GM12878 (cell line): ENCODE data around the gene TOM1L2. TPM values are rescaled to one million over a fixed set of nuclear protein-coding genes. Genes with fewer than 3 reads are reported as not detected.

Experiments used
- ATAC-seq: fragments of 200-7000 bp; cut with Tn5 transposase; 3 replicates; pipeline ENCODE4 v1.9.1; 2020; ENCODE audit warnings: mild to moderate bottlenecking, moderate library complexity
- BruUV-seq: library from RNA; stranded (reverse); fragments of 400-500 nt; replicated peaks from 2 replicates; lab custom pipeline; 2021; lab: Mats Ljungman, UMichigan
- CTCF ChIA-PET: fragments of 300-600 bp; sonication (Branson Sonifier 250); formaldehyde crosslinking; extraction: SDS; loops from one replicate; lab custom pipeline; 2021; ENCODE audit warnings: inconsistent platforms; lab: Yijun Ruan, JAX
- POLR2A ChIA-PET: fragments of 350-600 bp; formaldehyde crosslinking; extraction: SDS; loops from one replicate; lab custom pipeline; 2021; ENCODE audit warnings: inconsistent platforms; lab: Charles Lee
- RAD21 ChIA-PET: fragments of 300-600 bp; sonication (Branson Sonifier 250); formaldehyde crosslinking; loops from one replicate; lab custom pipeline; 2023; ENCODE audit warnings: antibody characterized with exemption; ENCODE audit not compliant: unreplicated experiment; lab: Charles Lee
- SMC1A ChIA-PET: fragments of 300-600 bp; sonication (Branson Sonifier 250); formaldehyde crosslinking; loops from one replicate; lab custom pipeline; 2023; ENCODE audit not compliant: unreplicated experiment, uncharacterized antibody; lab: Charles Lee
- DNase-seq: peaks from one replicate; pipeline ENCODE4 v3.0.0-alpha.2; 2011; ENCODE audit warnings: low read depth, low spot score
- FAIRE-seq: peaks from 3 replicates; lab custom pipeline; 2011; peaks lifted over from hg19 to GRCh38; lab: Jason Lieb, UNC
- H2AFZ ChIP-seq: 2 replicates; pipeline ENCODE4 v1.6.0; 2011; ENCODE audit warnings: low read depth, low read length, control low read depth; ENCODE audit not compliant: control insufficient read depth
- H3K27ac ChIP-seq: 2 replicates; pipeline ENCODE4 v1.5.1; 2011; ENCODE audit warnings: control low read depth; ENCODE audit not compliant: control insufficient read depth, insufficient read depth
- H3K27me3 ChIP-seq, 2 experiments: replicated peaks in 1 of 2; 2 replicates each; pipeline versions ENCODE4 v1.6.0 to v1.6.1; 2011; ENCODE audit warnings: low read length in 1 of 2; ENCODE audit not compliant: control insufficient read depth in 2 of 2, insufficient read depth in 2 of 2
- H3K36me3 ChIP-seq, 2 experiments: 2 replicates each; pipeline ENCODE4 v1.5.1; 2011; ENCODE audit warnings: low read length in 1 of 2; ENCODE audit not compliant: control insufficient read depth in 2 of 2, insufficient read depth in 2 of 2
- H3K4me1 ChIP-seq: 2 replicates; pipeline ENCODE4 v1.6.1; 2011; ENCODE audit warnings: mild to moderate bottlenecking, low read length, moderate library complexity, mixed read lengths; ENCODE audit not compliant: control insufficient read depth, insufficient read depth
- H3K4me2 ChIP-seq: 2 replicates; pipeline ENCODE4 v1.6.0; 2011; ENCODE audit warnings: control low read depth; ENCODE audit not compliant: control insufficient read depth, insufficient read depth
- H3K4me3 ChIP-seq: fragments of 200-600 bp; sonication (generic); 2 replicates; pipeline ENCODE4 v1.5.1; 2016
- H3K79me2 ChIP-seq: 2 replicates; pipeline ENCODE4 v1.6.0; 2011; ENCODE audit warnings: low read length; ENCODE audit not compliant: control insufficient read depth, insufficient read depth
- H3K9ac ChIP-seq: 2 replicates; pipeline ENCODE4 v1.8.0; 2011; ENCODE audit warnings: low read length, control low read depth, mixed read lengths; ENCODE audit not compliant: control insufficient read depth, insufficient read depth
- H3K9me3 ChIP-seq: replicated peaks from 3 replicates; pipeline ENCODE4 v1.5.1; 2011; ENCODE audit warnings: mild to moderate bottlenecking, low read length; ENCODE audit not compliant: control insufficient read depth, insufficient read depth
- H4K20me1 ChIP-seq: 2 replicates; pipeline ENCODE4 v1.6.0; 2011; ENCODE audit not compliant: control insufficient read depth, insufficient read depth
- ASH2L ChIP-seq: fragments of 300-600, 200-600 bp; sonication (generic); IDR thresholded peaks from 2 replicates; pipeline ENCODE4 v1.6.1; 2017; ENCODE audit warnings: low read depth, mild to moderate bottlenecking, borderline replicate concordance
- BACH1 ChIP-seq: fragments of 450-650 bp; IDR thresholded peaks from 2 replicates; pipeline ENCODE4 v1.6.1; 2017; ENCODE audit warnings: mild to moderate bottlenecking, borderline replicate concordance
- BHLHE40 ChIP-seq, 2 experiments: fragments of 450-650 bp in 1 of 2; IDR thresholded peaks; 2 replicates each; pipeline ENCODE4 v1.6.1; 2011 to 2017; ENCODE audit warnings: low read depth in 2 of 2, borderline replicate concordance in 1 of 2, improper control_type of control experiment in 1 of 2, low read length in 1 of 2, mild to moderate bottlenecking in 1 of 2
- CTCF ChIP-seq, 3 experiments: IDR thresholded peaks in 2 of 3; conservative IDR thresholded peaks in 1 of 3; 2 replicates each; pipeline ENCODE4 v1.5.1; 2011; ENCODE audit warnings: low read depth in 3 of 3, low read length in 3 of 3, mild to moderate bottlenecking in 3 of 3, control low read depth in 2 of 3, moderate library complexity in 2 of 3, inconsistent platforms in 1 of 3, mixed read lengths in 1 of 3; ENCODE audit not compliant: control insufficient read depth in 2 of 3, insufficient read depth in 1 of 3; ENCODE audit errors: extremely low read depth in 1 of 3
- E4F1 ChIP-seq: fragments of 450-650 bp; IDR thresholded peaks from 2 replicates; pipeline ENCODE4 v1.6.1; 2018; ENCODE audit warnings: borderline replicate concordance, mild to moderate bottlenecking; ENCODE audit not compliant: partially characterized antibody
- EED ChIP-seq: sonication (generic); IDR thresholded peaks from 2 replicates; pipeline ENCODE4 v1.6.1; 2016; ENCODE audit warnings: antibody characterized with exemption, low read depth
- ETV6 ChIP-seq, 2 experiments: fragments of 450-650 bp in 1 of 2; IDR thresholded peaks in 1 of 2; conservative IDR thresholded peaks in 1 of 2; 2 replicates each; pipeline ENCODE4 v1.6.1; 2014; ENCODE audit warnings: antibody characterized with exemption in 1 of 2, borderline replicate concordance in 1 of 2, low read depth in 1 of 2, mild to moderate bottlenecking in 1 of 2, moderate library complexity in 1 of 2
- HDAC2 ChIP-seq: fragments of 200-600 bp; sonication (generic); IDR thresholded peaks from 2 replicates; pipeline ENCODE4 v1.6.1; 2017
- NFIC ChIP-seq: IDR thresholded peaks from 2 replicates; pipeline ENCODE4 v1.6.1; 2012; ENCODE audit warnings: low read depth, mild to moderate bottlenecking, inconsistent platforms, low read length, moderate library complexity
- NFYB ChIP-seq: IDR thresholded peaks from 2 replicates; pipeline ENCODE4 v1.6.1; 2011; ENCODE audit warnings: low read depth, mild to moderate bottlenecking, low read length, improper control_type of control experiment, moderate library complexity; ENCODE audit not compliant: insufficient read depth
- PBX3 ChIP-seq: IDR thresholded peaks from 2 replicates; pipeline ENCODE4 v1.6.1; 2011; ENCODE audit warnings: mild to moderate bottlenecking, low read depth, low read length, moderate library complexity; ENCODE audit not compliant: insufficient replicate concordance
- POLR2AphosphoS2 ChIP-seq: IDR thresholded peaks from 2 replicates; pipeline ENCODE4 v1.6.1; 2011; ENCODE audit warnings: low read depth, mild to moderate bottlenecking, low read length, improper control_type of control experiment, moderate library complexity
- RFX5 ChIP-seq: IDR thresholded peaks from 2 replicates; pipeline ENCODE4 v1.6.1; 2011; ENCODE audit warnings: low read depth, low read length, improper control_type of control experiment
- SIX5 ChIP-seq: IDR thresholded peaks from 2 replicates; pipeline ENCODE4 v1.6.1; 2011; ENCODE audit warnings: mild to moderate bottlenecking, low read depth, low read length, moderate library complexity; ENCODE audit not compliant: severe bottlenecking
- SMAD5 ChIP-seq: IDR thresholded peaks from 2 replicates; pipeline ENCODE4 v1.6.1; 2016; ENCODE audit warnings: antibody characterized with exemption, low read depth
- SREBF1 ChIP-seq: IDR thresholded peaks from 2 replicates; pipeline ENCODE4 v1.6.1; 2012; ENCODE audit warnings: mild to moderate bottlenecking, low read length
- TARDBP ChIP-seq: IDR thresholded peaks from 2 replicates; pipeline ENCODE4 v1.6.1; 2016; ENCODE audit warnings: borderline replicate concordance
- ZBED1 ChIP-seq: IDR thresholded peaks from 2 replicates; pipeline ENCODE4 v1.6.1; 2016; ENCODE audit warnings: borderline replicate concordance
- ZNF622 ChIP-seq: fragments of 450-650 bp; IDR thresholded peaks from 2 replicates; pipeline ENCODE4 v1.6.1; 2017; ENCODE audit warnings: mild to moderate bottlenecking, inconsistent platforms
- WGBS: methylation state at CpG from one replicate; pipeline ENCODE4 v1.1.6; 2016; ENCODE audit warnings: low lambda C conversion rate; ENCODE audit not compliant: insufficient replicate concordance, insufficient coverage; ENCODE audit errors: missing lambda C conversion rate; 5-methylcytosine and 5-hydroxymethylcytosine counted together
- in situ Hi-C: fragments of 300-500 bp; cut with MboI; formaldehyde crosslinking; loops from 9 replicates; pipeline ENCODE4 v1.14.3; 2018; ENCODE audit warnings: mixed read lengths
- intact Hi-C: fragments of 100-400 bp; cut with micrococcal nuclease; formaldehyde crosslinking; loops from one replicate; pipeline ENCODE4 v1.14.2; 2022; ENCODE audit not compliant: unreplicated experiment
- polyA plus RNA-seq, 11 experiments: library from polyadenylated mRNA; depleted of rRNA in 4 of 11; unstranded in 6 of 11; stranded (reverse) in 5 of 11; fragments of >200 nt; fragmentation: Nextera tagmentation in 4 of 11; fragmentation: Illumina TruSeq in 1 of 11; extraction: Ambion mirVana in 4 of 11; extraction: Trizol in 1 of 11; gene quantifications; 1 replicate in 1 of 11; 2 replicates in 10 of 11; pipeline versions ENCODE4 v1.2.1 to v1.2.3, GENCODE V29; 2011 to 2016; ENCODE audit warnings: inconsistent platforms in 2 of 11, missing spikeins in 2 of 11, low read depth in 1 of 11
- total RNA-seq, 4 experiments: library from RNA; depleted of rRNA in 3 of 4; stranded (reverse); fragments of >200 nt in 3 of 4; fragmentation: Illumina TruSeq in 1 of 4; extraction: Trizol in 1 of 4; gene quantifications; 2 replicates each; pipeline versions ENCODE4 v1.2.1 to v1.2.3, GENCODE V29; 2013 to 2021

The TOM1L2 gene
- total and polyA plus RNA-seq, 10 of the 15 experiments (the other 5 are each of a cell fraction or from before 2014, with no cell fraction given) = 0.19 to 19.2 (median 8.1) TPM

GRCh38 chr17:18020971-18021370 lies 48.8 kb upstream of the TOM1L2 start:
- RAD21 ChIA-PET = no interaction called here
- H3K4me1 ChIP-seq = peaks cover 10% of the 10 kb centered on the region
- SMC1A ChIA-PET = no interaction called here
- H3K4me3 ChIP-seq = no peak overlapping the region
- no peak for DNase-seq
- in situ Hi-C loops (no loop called here), intact Hi-C loops (no loop called here)
- H3K4me2 ChIP-seq = no peak overlapping the region
- no TSS peak for BruUV-seq
- TF ChIP-seq RFX5 = no peak
- TF ChIP-seq SREBF1 = no peak
- TF ChIP-seq CTCF (IDR thresholded peaks at IDR 0.05 in 2 of 3, conservative IDR thresholded peaks at IDR 0.05 in 1 of 3; ENCODE audit: control insufficient read depth in 2 of 3, extremely low read depth in 1 of 3, insufficient read depth in 1 of 3, low read depth in 3 of 3, low read length in 3 of 3) = no peak
- TF ChIP-seq BACH1 = no peak
- TF ChIP-seq NFYB = no peak
- no peak for TF ChIP-seq ETV6 (conservative IDR thresholded peaks at IDR 0.05 in 1 of 2, IDR thresholded peaks at IDR 0.05 in 1 of 2; ENCODE audit: borderline replicate concordance in 1 of 2, low read depth in 1 of 2)
- TF ChIP-seq E4F1 = no peak
- no peak for TF ChIP-seq HDAC2
- no peak for TF ChIP-seq ZBED1
- TF ChIP-seq PBX3 = no peak
- no peak for TF ChIP-seq POLR2AphosphoS2
- TF ChIP-seq SIX5 = no peak
- no peak for TF ChIP-seq NFIC
- no peak for TF ChIP-seq BHLHE40 (IDR thresholded peaks at IDR 0.05; ENCODE audit: borderline replicate concordance in 1 of 2, low read depth in 2 of 2, low read length in 1 of 2)
- no peak for TF ChIP-seq ZNF622
- TF ChIP-seq ASH2L = no peak
- no peak for TF ChIP-seq TARDBP
- no peak for TF ChIP-seq SMAD5
- TF ChIP-seq EED = no peak
- FAIRE-seq = no peak
- no peak for ATAC-seq
- H3K27ac ChIP-seq = no peak overlapping the region
- CTCF ChIA-PET = interaction anchor here (0.9 kb wide), 1 partner anchor 171 kb away, joined by 3 read pairs; no protein-coding TSS in a partner anchor
- H4K20me1 ChIP-seq = 0 out of 2 replicates have a peak, but pooled peaks cover 5% of the 10 kb centered on the region
- H3K9me3 ChIP-seq = no peaks in the 10 kb centered on the region
- POLR2A ChIA-PET = no interaction called here
- H3K79me2 ChIP-seq = no peaks in the 10 kb centered on the region
- H2AFZ ChIP-seq = no peak overlapping the region
- WGBS = 100% methylated on average over 6 of the region's 6 CpGs
- H3K27me3 ChIP-seq = no peaks in the 10 kb centered on the region
- peaks cover 7 to 12% of the 10 kb centered on the region in 2 experiments; a peak in 3 of 4 replicates for H3K36me3 ChIP-seq
- no peak overlapping the region for H3K9ac ChIP-seq
